Measurements from ENCODE around the gene POC1A. TPM values are rescaled to one million over a fixed set of nuclear protein-coding genes. Genes with fewer than 3 reads are reported as not detected.

POC1A gene
- 1 to 10 TPM in 5 of 10 donors, under 1 TPM in 5; 0.60 to 3.5 (median 1.1) TPM for total RNA-seq
- polyA plus RNA-seq: 1 to 10 TPM in 1 of 2 donors, under 1 TPM in 1; 0.44 to 1.9 TPM
- long read RNA-seq, donor 1, partial matches to known transcripts: 0 of 1 reads
- long read RNA-seq, donor 1, other reads (novel, unspliced or antisense): 1 of 1 reads
- long read RNA-seq, donor 2: 0 reads
- long read RNA-seq, donor 3, transcript POC1A-201 (11 exons, 1,898 nt): major isoform, 6 of 11 reads
- long read RNA-seq, donor 3, partial matches to known transcripts: 0 of 11 reads
- long read RNA-seq, donor 3, other reads (novel, unspliced or antisense): 4 of 11 reads

DNA sequence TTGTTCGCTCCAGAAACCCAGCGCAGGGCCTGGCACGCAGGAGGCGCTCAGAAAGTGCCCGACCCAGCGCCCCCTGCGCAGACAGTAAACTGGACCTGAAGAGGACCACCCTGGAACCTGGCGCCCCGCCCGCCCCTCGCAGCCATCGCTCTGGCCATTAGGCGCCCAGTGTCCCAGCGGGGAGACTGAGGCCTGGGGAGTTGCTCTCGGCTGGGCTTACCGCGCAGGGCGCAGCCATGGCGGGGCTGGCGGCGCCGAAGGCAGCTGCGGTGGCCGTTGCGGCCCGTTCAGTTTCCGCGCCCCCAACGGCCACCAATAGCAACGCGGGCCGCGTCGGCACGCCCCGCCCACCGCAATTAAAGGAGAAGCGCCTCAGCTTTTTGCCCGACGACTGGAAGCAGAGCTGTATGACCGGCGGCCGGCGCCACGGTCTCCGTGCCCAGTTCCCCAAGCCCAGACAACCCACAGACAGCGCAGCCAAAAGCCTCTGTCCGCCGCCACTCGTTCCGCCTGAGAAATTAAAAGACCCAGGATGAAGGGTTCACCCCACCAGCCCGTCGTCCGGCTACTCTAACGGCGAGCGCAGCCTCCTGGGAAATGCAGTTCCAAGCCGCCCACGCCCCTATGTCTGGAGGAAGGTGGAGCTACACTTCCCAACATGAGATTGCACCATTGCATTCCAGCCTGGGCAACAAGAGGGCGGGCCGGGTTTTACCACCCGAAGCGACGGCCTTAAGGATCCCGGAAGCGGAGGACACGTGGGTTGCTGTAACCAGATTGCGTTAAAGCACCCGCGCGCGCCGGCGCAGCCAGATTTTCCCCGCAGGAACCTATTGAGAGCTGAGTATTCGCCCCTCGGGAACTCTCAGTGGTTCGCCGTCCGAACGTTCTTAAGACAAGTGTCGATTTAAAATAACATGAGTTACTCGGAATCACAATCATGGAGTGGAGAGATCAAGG is at the start of gene POC1A:
TSS of gene POC1A (minus strand) at position 289 of the 960 bp plus-strand sequence. CDS start at position 238, 51 bp downstream.
- Histone ChIP-seq H3K36me3 (peaks cover 0 to 4% (median 0%) of the 10 kb centered on the region in 9 donors), H3K27ac (peak within 1 kb of the TSS; percentile 64 to 94 (median 88)), H3K27me3 (no peaks in the 10 kb centered on the region), H3K9me3 (no peaks in the 10 kb centered on the region), H3K4me1 (peaks cover 4 to 19% (median 10%) of the 10 kb centered on the region in 9 donors), H3K4me3 (peak within 1 kb of the TSS; percentile 49 to 77 (median 66))
- ATAC-seq (peak; percentile 97 to 99 (median 98)), DNase-seq (peak; percentile 92 to 97)
- 0% methylated on average over 67 to 83 of the region's 83 CpGs for WGBS, 2 donors
- intact Hi-C loops (cut with DNase I): loop anchor here in 7 of 10 donors (5.0 to 10.0 kb wide), 6 partner anchors 38 to 123 kb away; partner anchors contain the start of genes ALAS1 (in 4 of the 7) and WDR82 (in 1 of the 7)
- TF ChIP-seq CTCF (IDR thresholded peaks at IDR 0.05): peak in 4 of 9 donors; percentile 12 to 22 (median 16)

DNA sequence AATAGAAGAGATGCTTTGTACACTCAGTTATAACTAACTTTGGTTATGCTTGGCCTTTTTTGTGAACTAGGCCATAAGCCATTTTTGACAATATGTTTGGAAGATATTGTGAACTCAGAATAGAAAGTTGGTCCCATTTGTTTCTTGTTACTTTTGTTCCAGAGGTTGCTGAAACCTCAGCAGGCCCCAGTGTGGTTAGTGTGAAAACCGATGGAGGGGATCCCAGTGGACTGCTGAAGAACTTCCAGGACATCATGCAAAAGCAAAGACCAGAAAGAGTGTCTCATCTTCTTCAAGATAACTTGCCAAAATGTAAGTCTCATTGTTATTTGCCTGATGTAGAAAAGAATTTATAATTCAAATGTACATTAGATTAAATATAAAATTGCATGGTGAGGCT is 49.5 kb upstream of the POC1A start:
- no peaks in the 10 kb centered on the region for H3K27me3 ChIP-seq
- no peaks in the 10 kb centered on the region for H3K9me3 ChIP-seq
- H3K36me3 ChIP-seq: peaks cover 5 to 96% (median 76%) of the 10 kb centered on the region in 9 donors
- 75 to 80% methylated on average over 1 of the region's 1 CpG for WGBS, 2 donors
- no peak for TF ChIP-seq CTCF (IDR thresholded peaks at IDR 0.05)
- H3K4me1 ChIP-seq: peaks cover 7 to 59% (median 44%) of the 10 kb centered on the region in 9 donors
- intact Hi-C loops (cut with DNase I): loop anchor here in 1 of 10 donors (10.0 kb wide), 1 partner anchor 49 kb away; the partner anchor contains the start of gene POC1A
- H3K27ac ChIP-seq: peak overlapping the region in 1 of 10 donors; percentile 19
- ATAC-seq (no peak), DNase-seq (no peak)
- H3K4me3 ChIP-seq: no peak overlapping the region

GRCh38 chr3:52202384-52203077 is 48.3 kb upstream of the POC1A start:
- H3K9me3 ChIP-seq: no peaks in the 10 kb centered on the region
- peak overlapping the region in 4 of 10 donors; percentile 6 to 41 (median 26) for H3K27ac ChIP-seq
- H3K4me3 ChIP-seq: no peak overlapping the region
- DNase-seq (no peak), ATAC-seq (no peak)
- TF ChIP-seq CTCF (IDR thresholded peaks at IDR 0.05): no peak
- H3K36me3 ChIP-seq: peaks cover 0 to 85% (median 64%) of the 10 kb centered on the region in 9 donors
- no peaks in the 10 kb centered on the region for H3K27me3 ChIP-seq
- H3K4me1 ChIP-seq: peaks cover 8 to 64% (median 49%) of the 10 kb centered on the region in 9 donors
- 61 to 69% methylated on average over 4 of the region's 4 CpGs for WGBS, 2 donors
- intact Hi-C loops (cut with DNase I): loop anchor here in 1 of 10 donors (10.0 kb wide), 1 partner anchor 48 kb away; the partner anchor contains the start of gene POC1A
